Stimulated activated CD8-positive, alpha-beta memory T cell treated with anti-CD3 and anti-CD28 coated beads, Interleukin-15, amount 100 ng/mL, for 1 hour (primary cell): ENCODE measurements around the gene SMPD3.

ENCODE experiments used
- DNase-seq: peaks from one replicate; pipeline ENCODE4 v3.0.0-alpha.2; 2020; ENCODE audit warnings: low read depth

SMPD3 gene

GRCh38 chr16:68470461-68471150 lies 22.3 kb upstream of the SMPD3 start:
- no peak for DNase-seq

- no peak for DNase-seq
Observed at GRCh38 chr16:68469796-68470460, 21.6 kb upstream of the SMPD3 start.

- no peak for DNase-seq
Observed at GRCh38 chr16:68468842-68469241, 20.5 kb upstream of the SMPD3 start.

- DNase-seq: no peak
Observed at GRCh38 chr16:68466174-68466573, 17.9 kb upstream of the SMPD3 start.

- no peak for DNase-seq
Observed at GRCh38 chr16:68463904-68464303, 15.6 kb upstream of the SMPD3 start.

GRCh38 chr16:68460067-68460466 lies 11.8 kb upstream of the SMPD3 start:
- DNase-seq: no peak

GRCh38 chr16:68459457-68459856 lies 11.1 kb upstream of the SMPD3 start:
- no peak for DNase-seq

GRCh38 chr16:68458551-68458950 lies 10.2 kb upstream of the SMPD3 start:
- DNase-seq: no peak

GRCh38 chr16:68458101-68458500 lies 9.8 kb upstream of the SMPD3 start:
- no peak for DNase-seq

- no peak for DNase-seq
Observed at GRCh38 chr16:68455631-68456030, 7.3 kb upstream of the SMPD3 start.

- DNase-seq: no peak
Observed at GRCh38 chr16:68454920-68455435, 6.7 kb upstream of the SMPD3 start.

GRCh38 chr16:68453816-68454215 lies 5.5 kb upstream of the SMPD3 start:
- DNase-seq: no peak

- DNase-seq: no peak
Observed at GRCh38 chr16:68452176-68452575, 3.9 kb upstream of the SMPD3 start.

- no peak for DNase-seq
Observed at GRCh38 chr16:68451676-68452075, 3.4 kb upstream of the SMPD3 start.

- DNase-seq: no peak
Observed at GRCh38 chr16:68450741-68451255, 2.5 kb upstream of the SMPD3 start.

GRCh38 chr16:68447653-68448359 lies 502 bp downstream of the SMPD3 start:
- no peak for DNase-seq

- DNase-seq: no peak
Observed at GRCh38 chr16:68446681-68447652, 1.3 kb downstream of the SMPD3 start.

GRCh38 chr16:68445458-68445857 lies 2.9 kb downstream of the SMPD3 start:
- no peak for DNase-seq

- DNase-seq: no peak
Observed at GRCh38 chr16:68444056-68444657, 4.2 kb downstream of the SMPD3 start.

GRCh38 chr16:68436581-68436980 lies 11.7 kb downstream of the SMPD3 start:
- no peak for DNase-seq

- no peak for DNase-seq
Observed at GRCh38 chr16:68434624-68435210, 13.6 kb downstream of the SMPD3 start.
